GM12878 (cell line): ENCODE results near the gene GABPB2. TPM values are rescaled to one million over a fixed set of nuclear protein-coding genes. Genes with fewer than 3 reads are reported as not detected.

Experiments used
- CBX5 ChIP-seq: sonication (generic); IDR thresholded peaks from 2 replicates; pipeline ENCODE4 v1.6.1; 2016; ENCODE audit warnings: low read depth, moderate library complexity, mild to moderate bottlenecking, inconsistent platforms
- CHD2 ChIP-seq: IDR thresholded peaks from 2 replicates; pipeline ENCODE4 v1.6.1; 2011; ENCODE audit warnings: low read depth, low read length, improper control_type of control experiment, borderline replicate concordance
- EP300 ChIP-seq, 2 experiments: fragments of 150-350 bp in 1 of 2; IDR thresholded peaks; 2 replicates each; pipeline ENCODE4 v1.6.1; 2011 to 2012; ENCODE audit warnings: low read depth in 2 of 2, low read length in 2 of 2, borderline replicate concordance in 1 of 2, improper control_type of control experiment in 1 of 2, inconsistent platforms in 1 of 2; ENCODE audit not compliant: control insufficient read depth in 1 of 2
- FOS ChIP-seq: IDR thresholded peaks from 3 replicates; pipeline ENCODE4 v1.6.1; 2011; ENCODE audit warnings: borderline replicate concordance; ENCODE audit not compliant: insufficient read length; ENCODE audit errors: extremely low read depth
- FOXK2 ChIP-seq: fragments of 450-650 bp; IDR thresholded peaks from 2 replicates; pipeline ENCODE4 v1.6.1; 2017; ENCODE audit warnings: mild to moderate bottlenecking, moderate library complexity
- HDAC2 ChIP-seq: fragments of 200-600 bp; sonication (generic); IDR thresholded peaks from 2 replicates; pipeline ENCODE4 v1.6.1; 2017
- HDGF ChIP-seq: fragments of 450-650 bp; IDR thresholded peaks from 2 replicates; pipeline ENCODE4 v1.6.1; 2016; ENCODE audit warnings: antibody characterized with exemption
- NFYA ChIP-seq: IDR thresholded peaks from 2 replicates; pipeline ENCODE4 v1.6.1; 2011; ENCODE audit warnings: low read depth, mild to moderate bottlenecking, low read length, improper control_type of control experiment, borderline replicate concordance
- RCOR1 ChIP-seq: conservative IDR thresholded peaks from 2 replicates; pipeline ENCODE4 v1.6.1; 2012; ENCODE audit warnings: low read depth, low read length, improper control_type of control experiment
- RELA ChIP-seq: fragments of 450-650 bp; IDR thresholded peaks from 2 replicates; pipeline ENCODE4 v1.8.0; 2014; ENCODE audit warnings: borderline replicate concordance; ENCODE audit not compliant: partially characterized antibody
- ZNF24 ChIP-seq: fragments of 450-650 bp; IDR thresholded peaks from 2 replicates; pipeline ENCODE4 v1.6.1; 2017; ENCODE audit warnings: antibody characterized with exemption, mild to moderate bottlenecking
- ZNF274 ChIP-seq: IDR thresholded peaks from one replicate; pipeline ENCODE4 v1.8.0; 2011; ENCODE audit not compliant: insufficient read length, insufficient read depth
- ZNF384 ChIP-seq: IDR thresholded peaks from 2 replicates; pipeline ENCODE4 v1.6.1; 2012; ENCODE audit warnings: low read depth, mild to moderate bottlenecking, low read length, improper control_type of control experiment, borderline replicate concordance
- polyA plus RNA-seq, 11 experiments: library from polyadenylated mRNA; depleted of rRNA in 4 of 11; unstranded in 6 of 11; stranded (reverse) in 5 of 11; fragments of >200 nt; fragmentation: Nextera tagmentation in 4 of 11; fragmentation: Illumina TruSeq in 1 of 11; extraction: Ambion mirVana in 4 of 11; extraction: Trizol in 1 of 11; gene quantifications; 1 replicate in 1 of 11; 2 replicates in 10 of 11; pipeline versions ENCODE4 v1.2.1 to v1.2.3, GENCODE V29; 2011 to 2016; ENCODE audit warnings: inconsistent platforms in 2 of 11, missing spikeins in 2 of 11, low read depth in 1 of 11
- total RNA-seq, 4 experiments: library from RNA; depleted of rRNA in 3 of 4; stranded (reverse); fragments of >200 nt in 3 of 4; fragmentation: Illumina TruSeq in 1 of 4; extraction: Trizol in 1 of 4; gene quantifications; 2 replicates each; pipeline versions ENCODE4 v1.2.1 to v1.2.3, GENCODE V29; 2013 to 2021
- TF ChIP-seq, protein P1 (sequence below): fragments of 450-650 bp; IDR thresholded peaks from 2 replicates; pipeline ENCODE4 v1.6.1; 2017; ENCODE audit warnings: mild to moderate bottlenecking, moderate library complexity
- TF ChIP-seq, protein P2 (sequence below): fragments of 450-650 bp; IDR thresholded peaks from 2 replicates; pipeline ENCODE4 v1.6.1; 2017; ENCODE audit warnings: borderline replicate concordance
- TF ChIP-seq, protein P3 (sequence below): fragments of 150-350 bp; IDR thresholded peaks from 2 replicates; pipeline ENCODE4 v1.6.1; 2016; ENCODE audit warnings: low read depth, low read length
- TF ChIP-seq, protein P4 (sequence below): fragments of 450-650 bp; IDR thresholded peaks from 2 replicates; pipeline ENCODE4 v1.6.1; 2016; ENCODE audit warnings: mild to moderate bottlenecking, moderate library complexity, borderline replicate concordance

GABPB2 gene
- total and polyA plus RNA-seq, 10 of the 15 experiments (the other 5 are each of a cell fraction or from before 2014, with no cell fraction given): 2.3 to 10.5 (median 6.9) TPM

DNA sequence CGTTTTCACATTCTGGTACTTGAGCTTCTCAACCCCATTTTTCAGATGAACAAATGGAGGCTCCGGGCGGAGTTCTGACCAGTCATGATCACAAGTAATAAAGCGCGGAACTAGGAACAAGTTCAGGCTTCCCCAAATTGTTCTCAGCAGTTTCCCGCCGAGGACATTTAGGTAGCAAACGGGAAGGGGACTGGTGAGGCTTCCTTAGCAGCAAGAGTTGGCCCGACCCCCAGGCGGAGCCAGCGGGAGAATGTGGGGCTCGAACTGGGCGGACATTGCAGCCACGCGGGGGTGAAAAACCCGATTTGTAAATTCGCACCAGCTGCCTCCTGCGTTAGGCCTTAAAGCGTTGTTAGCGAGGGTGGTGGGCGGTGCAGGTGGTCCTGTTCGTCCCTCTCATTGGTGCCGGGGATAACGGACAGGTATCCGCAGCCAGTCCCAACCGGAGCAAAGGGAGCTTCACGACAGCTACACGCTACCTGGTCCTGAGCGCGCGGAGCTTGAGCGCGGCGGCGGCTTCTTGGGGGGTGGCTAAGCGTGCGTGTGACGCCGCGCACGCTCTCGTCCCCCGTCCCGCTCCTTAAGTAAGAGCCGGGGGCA lies 60.5 kb downstream of the GABPB2 start (continued):
- TF ChIP-seq, protein P1, sequence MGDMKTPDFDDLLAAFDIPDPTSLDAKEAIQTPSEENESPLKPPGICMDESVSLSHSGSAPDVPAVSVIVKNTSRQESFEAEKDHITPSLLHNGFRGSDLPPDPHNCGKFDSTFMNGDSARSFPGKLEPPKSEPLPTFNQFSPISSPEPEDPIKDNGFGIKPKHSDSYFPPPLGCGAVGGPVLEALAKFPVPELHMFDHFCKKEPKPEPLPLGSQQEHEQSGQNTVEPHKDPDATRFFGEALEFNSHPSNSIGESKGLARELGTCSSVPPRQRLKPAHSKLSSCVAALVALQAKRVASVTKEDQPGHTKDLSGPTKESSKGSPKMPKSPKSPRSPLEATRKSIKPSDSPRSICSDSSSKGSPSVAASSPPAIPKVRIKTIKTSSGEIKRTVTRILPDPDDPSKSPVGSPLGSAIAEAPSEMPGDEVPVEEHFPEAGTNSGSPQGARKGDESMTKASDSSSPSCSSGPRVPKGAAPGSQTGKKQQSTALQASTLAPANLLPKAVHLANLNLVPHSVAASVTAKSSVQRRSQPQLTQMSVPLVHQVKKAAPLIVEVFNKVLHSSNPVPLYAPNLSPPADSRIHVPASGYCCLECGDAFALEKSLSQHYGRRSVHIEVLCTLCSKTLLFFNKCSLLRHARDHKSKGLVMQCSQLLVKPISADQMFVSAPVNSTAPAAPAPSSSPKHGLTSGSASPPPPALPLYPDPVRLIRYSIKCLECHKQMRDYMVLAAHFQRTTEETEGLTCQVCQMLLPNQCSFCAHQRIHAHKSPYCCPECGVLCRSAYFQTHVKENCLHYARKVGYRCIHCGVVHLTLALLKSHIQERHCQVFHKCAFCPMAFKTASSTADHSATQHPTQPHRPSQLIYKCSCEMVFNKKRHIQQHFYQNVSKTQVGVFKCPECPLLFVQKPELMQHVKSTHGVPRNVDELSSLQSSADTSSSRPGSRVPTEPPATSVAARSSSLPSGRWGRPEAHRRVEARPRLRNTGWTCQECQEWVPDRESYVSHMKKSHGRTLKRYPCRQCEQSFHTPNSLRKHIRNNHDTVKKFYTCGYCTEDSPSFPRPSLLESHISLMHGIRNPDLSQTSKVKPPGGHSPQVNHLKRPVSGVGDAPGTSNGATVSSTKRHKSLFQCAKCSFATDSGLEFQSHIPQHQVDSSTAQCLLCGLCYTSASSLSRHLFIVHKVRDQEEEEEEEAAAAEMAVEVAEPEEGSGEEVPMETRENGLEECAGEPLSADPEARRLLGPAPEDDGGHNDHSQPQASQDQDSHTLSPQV: no peak
- TF ChIP-seq FOS (peak; percentile 20), NFYA (no peak), CHD2 (0 out of 2 replicates have a peak, but pooled peaks have one; percentile 49), HDGF (no peak), CBX5 (no peak), RELA (no peak), HDAC2 (no peak), RCOR1 (no peak), ZNF24 (no peak), ZNF384 (no peak), FOXK2 (no peak), EP300 (IDR thresholded peaks at IDR 0.05; ENCODE audit: borderline replicate concordance in 1 of 2, control insufficient read depth in 1 of 2, low read depth in 2 of 2, low read length in 2 of 2) (no peak), ZNF274 (no peak)
- TF ChIP-seq, protein P2, sequence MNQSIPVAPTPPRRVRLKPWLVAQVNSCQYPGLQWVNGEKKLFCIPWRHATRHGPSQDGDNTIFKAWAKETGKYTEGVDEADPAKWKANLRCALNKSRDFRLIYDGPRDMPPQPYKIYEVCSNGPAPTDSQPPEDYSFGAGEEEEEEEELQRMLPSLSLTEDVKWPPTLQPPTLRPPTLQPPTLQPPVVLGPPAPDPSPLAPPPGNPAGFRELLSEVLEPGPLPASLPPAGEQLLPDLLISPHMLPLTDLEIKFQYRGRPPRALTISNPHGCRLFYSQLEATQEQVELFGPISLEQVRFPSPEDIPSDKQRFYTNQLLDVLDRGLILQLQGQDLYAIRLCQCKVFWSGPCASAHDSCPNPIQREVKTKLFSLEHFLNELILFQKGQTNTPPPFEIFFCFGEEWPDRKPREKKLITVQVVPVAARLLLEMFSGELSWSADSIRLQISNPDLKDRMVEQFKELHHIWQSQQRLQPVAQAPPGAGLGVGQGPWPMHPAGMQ: no peak
- TF ChIP-seq, protein P3, sequence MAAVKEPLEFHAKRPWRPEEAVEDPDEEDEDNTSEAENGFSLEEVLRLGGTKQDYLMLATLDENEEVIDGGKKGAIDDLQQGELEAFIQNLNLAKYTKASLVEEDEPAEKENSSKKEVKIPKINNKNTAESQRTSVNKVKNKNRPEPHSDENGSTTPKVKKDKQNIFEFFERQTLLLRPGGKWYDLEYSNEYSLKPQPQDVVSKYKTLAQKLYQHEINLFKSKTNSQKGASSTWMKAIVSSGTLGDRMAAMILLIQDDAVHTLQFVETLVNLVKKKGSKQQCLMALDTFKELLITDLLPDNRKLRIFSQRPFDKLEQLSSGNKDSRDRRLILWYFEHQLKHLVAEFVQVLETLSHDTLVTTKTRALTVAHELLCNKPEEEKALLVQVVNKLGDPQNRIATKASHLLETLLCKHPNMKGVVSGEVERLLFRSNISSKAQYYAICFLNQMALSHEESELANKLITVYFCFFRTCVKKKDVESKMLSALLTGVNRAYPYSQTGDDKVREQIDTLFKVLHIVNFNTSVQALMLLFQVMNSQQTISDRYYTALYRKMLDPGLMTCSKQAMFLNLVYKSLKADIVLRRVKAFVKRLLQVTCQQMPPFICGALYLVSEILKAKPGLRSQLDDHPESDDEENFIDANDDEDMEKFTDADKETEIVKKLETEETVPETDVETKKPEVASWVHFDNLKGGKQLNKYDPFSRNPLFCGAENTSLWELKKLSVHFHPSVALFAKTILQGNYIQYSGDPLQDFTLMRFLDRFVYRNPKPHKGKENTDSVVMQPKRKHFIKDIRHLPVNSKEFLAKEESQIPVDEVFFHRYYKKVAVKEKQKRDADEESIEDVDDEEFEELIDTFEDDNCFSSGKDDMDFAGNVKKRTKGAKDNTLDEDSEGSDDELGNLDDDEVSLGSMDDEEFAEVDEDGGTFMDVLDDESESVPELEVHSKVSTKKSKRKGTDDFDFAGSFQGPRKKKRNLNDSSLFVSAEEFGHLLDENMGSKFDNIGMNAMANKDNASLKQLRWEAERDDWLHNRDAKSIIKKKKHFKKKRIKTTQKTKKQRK: no peak
- TF ChIP-seq, protein P4, sequence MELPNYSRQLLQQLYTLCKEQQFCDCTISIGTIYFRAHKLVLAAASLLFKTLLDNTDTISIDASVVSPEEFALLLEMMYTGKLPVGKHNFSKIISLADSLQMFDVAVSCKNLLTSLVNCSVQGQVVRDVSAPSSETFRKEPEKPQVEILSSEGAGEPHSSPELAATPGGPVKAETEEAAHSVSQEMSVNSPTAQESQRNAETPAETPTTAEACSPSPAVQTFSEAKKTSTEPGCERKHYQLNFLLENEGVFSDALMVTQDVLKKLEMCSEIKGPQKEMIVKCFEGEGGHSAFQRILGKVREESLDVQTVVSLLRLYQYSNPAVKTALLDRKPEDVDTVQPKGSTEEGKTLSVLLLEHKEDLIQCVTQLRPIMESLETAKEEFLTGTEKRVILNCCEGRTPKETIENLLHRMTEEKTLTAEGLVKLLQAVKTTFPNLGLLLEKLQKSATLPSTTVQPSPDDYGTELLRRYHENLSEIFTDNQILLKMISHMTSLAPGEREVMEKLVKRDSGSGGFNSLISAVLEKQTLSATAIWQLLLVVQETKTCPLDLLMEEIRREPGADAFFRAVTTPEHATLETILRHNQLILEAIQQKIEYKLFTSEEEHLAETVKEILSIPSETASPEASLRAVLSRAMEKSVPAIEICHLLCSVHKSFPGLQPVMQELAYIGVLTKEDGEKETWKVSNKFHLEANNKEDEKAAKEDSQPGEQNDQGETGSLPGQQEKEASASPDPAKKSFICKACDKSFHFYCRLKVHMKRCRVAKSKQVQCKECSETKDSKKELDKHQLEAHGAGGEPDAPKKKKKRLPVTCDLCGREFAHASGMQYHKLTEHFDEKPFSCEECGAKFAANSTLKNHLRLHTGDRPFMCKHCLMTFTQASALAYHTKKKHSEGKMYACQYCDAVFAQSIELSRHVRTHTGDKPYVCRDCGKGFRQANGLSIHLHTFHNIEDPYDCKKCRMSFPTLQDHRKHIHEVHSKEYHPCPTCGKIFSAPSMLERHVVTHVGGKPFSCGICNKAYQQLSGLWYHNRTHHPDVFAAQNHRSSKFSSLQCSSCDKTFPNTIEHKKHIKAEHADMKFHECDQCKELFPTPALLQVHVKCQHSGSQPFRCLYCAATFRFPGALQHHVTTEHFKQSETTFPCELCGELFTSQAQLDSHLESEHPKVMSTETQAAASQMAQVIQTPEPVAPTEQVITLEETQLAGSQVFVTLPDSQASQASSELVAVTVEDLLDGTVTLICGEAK: no peak
